K562 (cell line): ENCODE measurements around the gene HARS1. TPM values are rescaled to one million over a fixed set of nuclear protein-coding genes. Genes with fewer than 3 reads are reported as not detected.

Source experiments
- ARID3A ChIP-seq: IDR thresholded peaks from 2 replicates; pipeline ENCODE4 v1.6.1; 2012; ENCODE audit warnings: low read depth, low read length, improper control_type of control experiment, borderline replicate concordance
- ARNT ChIP-seq, 2 experiments: fragments of 450-650 bp; IDR thresholded peaks; 2 replicates each; pipeline ENCODE4 v1.6.1; 2016; ENCODE audit warnings: mild to moderate bottlenecking in 1 of 2
- CREB3L1 ChIP-seq: fragments of 450-650 bp; IDR thresholded peaks from 2 replicates; pipeline ENCODE4 v1.6.1; 2014; ENCODE audit warnings: low read depth, mild to moderate bottlenecking, moderate library complexity, borderline replicate concordance
- E2F5 ChIP-seq: sonication (generic); formaldehyde crosslinking; IDR thresholded peaks from 2 replicates; pipeline ENCODE4 v1.8.0; 2022; ENCODE audit warnings: mild to moderate bottlenecking, missing genetic modification reagents
- GABPB2 ChIP-seq: fragments of 250-450 bp; sonication (Bioruptor Pico); conservative IDR thresholded peaks from 2 replicates; pipeline ENCODE4 v1.5.1; 2021; ENCODE audit warnings: mild to moderate bottlenecking
- HMGXB4 ChIP-seq: sonication (generic); formaldehyde crosslinking; IDR thresholded peaks from 2 replicates; pipeline ENCODE4 v1.8.1; 2023; ENCODE audit warnings: mild to moderate bottlenecking, missing genetic modification reagents
- KAT2B ChIP-seq: IDR thresholded peaks from one replicate; pipeline ENCODE4 v1.6.1; 2012; ENCODE audit warnings: low read depth, mild to moderate bottlenecking, control low read depth, inconsistent platforms, low read length, moderate library complexity
- L3MBTL2 ChIP-seq: fragments of 450-650 bp; IDR thresholded peaks from 2 replicates; pipeline ENCODE4 v1.6.1; 2016; ENCODE audit warnings: mild to moderate bottlenecking, moderate library complexity
- MCM2 ChIP-seq: fragments of 450-650 bp; IDR thresholded peaks from 2 replicates; pipeline ENCODE4 v1.6.1; 2017; ENCODE audit warnings: low read depth, mild to moderate bottlenecking
- MEF2D ChIP-seq: conservative IDR thresholded peaks from 2 replicates; pipeline ENCODE4 v1.6.1; 2016; ENCODE audit warnings: low read depth, missing genetic modification characterization, missing compliant biosample characterization
- SAFB ChIP-seq: fragments of 200-400 bp; formaldehyde crosslinking; IDR thresholded peaks from 2 replicates; pipeline ENCODE4 v1.6.1; 2017; ENCODE audit warnings: low read depth, low read length, borderline replicate concordance
- SIN3A ChIP-seq, 2 experiments: fragments of 150-350 bp in 1 of 2; IDR thresholded peaks; 2 replicates each; pipeline ENCODE4 v1.6.1; 2011 to 2016; ENCODE audit warnings: borderline replicate concordance in 2 of 2, low read depth in 2 of 2, low read length in 2 of 2, mild to moderate bottlenecking in 2 of 2, moderate library complexity in 2 of 2; ENCODE audit not compliant: control insufficient read depth in 1 of 2
- SMARCA5 ChIP-seq: fragments of 450-650 bp; IDR thresholded peaks from 2 replicates; pipeline ENCODE4 v1.6.1; 2016
- SREBF1 ChIP-seq: fragments of 150-350 bp; IDR thresholded peaks from 2 replicates; pipeline ENCODE4 v1.6.1; 2014; ENCODE audit warnings: antibody characterized with exemption, low read depth, low read length, borderline replicate concordance
- TCF15 ChIP-seq: fragments of 250-450 bp; sonication (Bioruptor Pico); IDR thresholded peaks from 2 replicates; pipeline ENCODE4 v1.8.0; 2022; ENCODE audit warnings: moderate library complexity, mild to moderate bottlenecking, inconsistent platforms
- ZNF583 ChIP-seq: fragments of 250-450 bp; sonication (Bioruptor Pico); IDR thresholded peaks from 2 replicates; pipeline ENCODE4 v1.4.0; 2020
- ZNF584 ChIP-seq: fragments of 200-800 bp; sonication (Bioruptor generic); IDR thresholded peaks from 2 replicates; pipeline ENCODE4 v1.6.1; 2016; ENCODE audit warnings: low read depth, mild to moderate bottlenecking, missing genetic modification characterization, missing compliant biosample characterization
- polyA plus RNA-seq, 8 experiments: library from polyadenylated mRNA; depleted of rRNA in 4 of 8; stranded (reverse) in 5 of 8; unstranded in 3 of 8; fragments of >200 nt; fragmentation: Nextera tagmentation in 2 of 8; fragmentation: Illumina TruSeq in 1 of 8; extraction: Ambion mirVana in 2 of 8; extraction: Trizol in 1 of 8; gene quantifications; 2 replicates each; pipeline versions ENCODE4 v1.2.1 to v1.2.3, GENCODE V29; 2011 to 2014; ENCODE audit warnings: inconsistent platforms in 1 of 8, missing spikeins in 1 of 8
- total RNA-seq, 7 experiments: library from RNA; depleted of rRNA in 6 of 7; stranded (reverse); fragments of >200 nt in 6 of 7; fragmentation: Illumina TruSeq in 2 of 7; extraction: Trizol in 2 of 7; gene quantifications; 2 replicates each; pipeline versions ENCODE4 v1.2.1 to v1.2.3, GENCODE V29; 2011 to 2021; ENCODE audit warnings: low replicate concordance in 1 of 7
- TF ChIP-seq, protein P1 (sequence below): fragments of 450-650 bp; IDR thresholded peaks from 2 replicates; pipeline ENCODE4 v1.6.1; 2016; ENCODE audit warnings: borderline replicate concordance

HARS1 gene
- total and polyA plus RNA-seq, 9 of the 15 experiments (the other 6 are each of a cell fraction or from before 2014, with no cell fraction given), result 13.5 to 88.5 (median 75.2) TPM

- TF ChIP-seq ZNF583 (CRISPR knock-in tag) (no peak), KAT2B (no peak), SREBF1 (no peak), HMGXB4 (CRISPR knock-in tag) (no peak), SIN3A (IDR thresholded peaks at IDR 0.05; ENCODE audit: borderline replicate concordance in 2 of 2, control insufficient read depth in 1 of 2, low read depth in 2 of 2, low read length in 2 of 2) (peak; percentile 70 to 74; a peak in 2 of 4 replicates), MCM2 (no peak), E2F5 (CRISPR knock-in tag) (no peak), SAFB (no peak), ARID3A (no peak), ARNT (IDR thresholded peaks at IDR 0.05) (no peak), MEF2D (tag) (no peak), CREB3L1 (peak; percentile 22; the same call in 1 of the 2 replicates), ZNF584 (CRISPR knock-in tag) (no peak), GABPB2 (CRISPR knock-in tag) (no peak), TCF15 (CRISPR knock-in tag) (no peak), SMARCA5 (no peak), L3MBTL2 (no peak)
- TF ChIP-seq, protein P1, sequence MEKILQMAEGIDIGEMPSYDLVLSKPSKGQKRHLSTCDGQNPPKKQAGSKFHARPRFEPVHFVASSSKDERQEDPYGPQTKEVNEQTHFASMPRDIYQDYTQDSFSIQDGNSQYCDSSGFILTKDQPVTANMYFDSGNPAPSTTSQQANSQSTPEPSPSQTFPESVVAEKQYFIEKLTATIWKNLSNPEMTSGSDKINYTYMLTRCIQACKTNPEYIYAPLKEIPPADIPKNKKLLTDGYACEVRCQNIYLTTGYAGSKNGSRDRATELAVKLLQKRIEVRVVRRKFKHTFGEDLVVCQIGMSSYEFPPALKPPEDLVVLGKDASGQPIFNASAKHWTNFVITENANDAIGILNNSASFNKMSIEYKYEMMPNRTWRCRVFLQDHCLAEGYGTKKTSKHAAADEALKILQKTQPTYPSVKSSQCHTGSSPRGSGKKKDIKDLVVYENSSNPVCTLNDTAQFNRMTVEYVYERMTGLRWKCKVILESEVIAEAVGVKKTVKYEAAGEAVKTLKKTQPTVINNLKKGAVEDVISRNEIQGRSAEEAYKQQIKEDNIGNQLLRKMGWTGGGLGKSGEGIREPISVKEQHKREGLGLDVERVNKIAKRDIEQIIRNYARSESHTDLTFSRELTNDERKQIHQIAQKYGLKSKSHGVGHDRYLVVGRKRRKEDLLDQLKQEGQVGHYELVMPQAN, result peak; percentile 56
Observed at GRCh38 chr5:140700177-140701144, 9.3 kb upstream of the HARS1 start, which contains the start of gene ZMAT2 (continued).
